ENCODE results near the gene NHERF1.

Gene NHERF1

DNA sequence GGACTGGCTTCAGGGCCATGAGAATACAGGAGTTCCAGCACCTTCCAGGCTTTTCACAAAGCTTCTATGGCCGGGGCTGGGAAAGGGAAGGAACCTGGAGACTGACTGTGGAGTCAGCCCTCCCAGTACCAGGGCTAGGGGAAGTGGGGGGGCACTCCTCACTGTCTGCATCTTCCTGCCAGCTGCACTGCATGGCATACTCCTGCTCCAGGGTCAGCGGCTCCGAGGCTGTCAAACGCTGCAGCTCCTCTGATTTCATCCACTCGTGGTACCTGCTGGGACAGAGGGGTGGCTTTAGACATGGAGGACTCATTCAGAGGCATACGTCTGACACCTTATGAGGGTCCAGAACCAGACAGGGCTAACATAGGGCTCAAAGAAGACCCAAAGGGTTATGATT, 25.0 kb downstream of the NHERF1 start:
- TF ChIP-seq EGR1 (IDR thresholded peaks at IDR 0.05) (no peak), YY1 (IDR thresholded peaks at IDR 0.05; ENCODE audit: low read depth) (no peak), TAF1 (IDR thresholded peaks at IDR 0.05; ENCODE audit: low read depth) (no peak), TEAD4 (IDR thresholded peaks at IDR 0.05) (no peak), CEBPB (IDR thresholded peaks at IDR 0.05) (no peak), FOXM1 (IDR thresholded peaks at IDR 0.05; ENCODE audit: borderline replicate concordance, low read depth) (no peak)
- TF ChIP-seq, protein P1, sequence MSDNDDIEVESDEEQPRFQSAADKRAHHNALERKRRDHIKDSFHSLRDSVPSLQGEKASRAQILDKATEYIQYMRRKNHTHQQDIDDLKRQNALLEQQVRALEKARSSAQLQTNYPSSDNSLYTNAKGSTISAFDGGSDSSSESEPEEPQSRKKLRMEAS (IDR thresholded peaks at IDR 0.05) = no peak
- TF ChIP-seq, protein P2, sequence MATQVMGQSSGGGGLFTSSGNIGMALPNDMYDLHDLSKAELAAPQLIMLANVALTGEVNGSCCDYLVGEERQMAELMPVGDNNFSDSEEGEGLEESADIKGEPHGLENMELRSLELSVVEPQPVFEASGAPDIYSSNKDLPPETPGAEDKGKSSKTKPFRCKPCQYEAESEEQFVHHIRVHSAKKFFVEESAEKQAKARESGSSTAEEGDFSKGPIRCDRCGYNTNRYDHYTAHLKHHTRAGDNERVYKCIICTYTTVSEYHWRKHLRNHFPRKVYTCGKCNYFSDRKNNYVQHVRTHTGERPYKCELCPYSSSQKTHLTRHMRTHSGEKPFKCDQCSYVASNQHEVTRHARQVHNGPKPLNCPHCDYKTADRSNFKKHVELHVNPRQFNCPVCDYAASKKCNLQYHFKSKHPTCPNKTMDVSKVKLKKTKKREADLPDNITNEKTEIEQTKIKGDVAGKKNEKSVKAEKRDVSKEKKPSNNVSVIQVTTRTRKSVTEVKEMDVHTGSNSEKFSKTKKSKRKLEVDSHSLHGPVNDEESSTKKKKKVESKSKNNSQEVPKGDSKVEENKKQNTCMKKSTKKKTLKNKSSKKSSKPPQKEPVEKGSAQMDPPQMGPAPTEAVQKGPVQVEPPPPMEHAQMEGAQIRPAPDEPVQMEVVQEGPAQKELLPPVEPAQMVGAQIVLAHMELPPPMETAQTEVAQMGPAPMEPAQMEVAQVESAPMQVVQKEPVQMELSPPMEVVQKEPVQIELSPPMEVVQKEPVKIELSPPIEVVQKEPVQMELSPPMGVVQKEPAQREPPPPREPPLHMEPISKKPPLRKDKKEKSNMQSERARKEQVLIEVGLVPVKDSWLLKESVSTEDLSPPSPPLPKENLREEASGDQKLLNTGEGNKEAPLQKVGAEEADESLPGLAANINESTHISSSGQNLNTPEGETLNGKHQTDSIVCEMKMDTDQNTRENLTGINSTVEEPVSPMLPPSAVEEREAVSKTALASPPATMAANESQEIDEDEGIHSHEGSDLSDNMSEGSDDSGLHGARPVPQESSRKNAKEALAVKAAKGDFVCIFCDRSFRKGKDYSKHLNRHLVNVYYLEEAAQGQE (IDR thresholded peaks at IDR 0.05; ENCODE audit: low read depth) = no peak

DNA sequence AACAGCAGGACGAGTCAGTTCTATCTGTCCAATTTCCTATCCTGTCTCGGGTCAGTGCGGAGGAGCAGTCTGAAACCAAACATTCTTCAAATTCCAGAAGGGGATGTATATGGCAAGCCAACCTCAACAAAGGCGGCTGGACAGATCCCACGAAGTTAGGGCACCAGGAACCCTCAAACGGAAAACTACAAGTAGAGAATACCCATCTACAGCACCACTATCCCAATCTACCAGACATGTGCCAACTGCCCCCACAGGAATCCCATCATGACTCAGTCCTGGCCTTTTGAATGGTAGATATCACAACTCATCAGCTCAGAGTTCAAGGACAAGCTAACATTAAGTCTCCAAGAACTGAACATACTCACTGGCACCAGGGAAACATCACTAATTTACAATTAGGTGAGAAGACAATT, 25.5 kb downstream of the NHERF1 start:
- TF ChIP-seq EGR1 (IDR thresholded peaks at IDR 0.05) (no peak), ZBTB7A (IDR thresholded peaks at IDR 0.05; ENCODE audit: low read depth) (no peak), CEBPB (IDR thresholded peaks at IDR 0.05) (no peak)
- TF ChIP-seq, protein P1 (IDR thresholded peaks at IDR 0.05) = no peak
- TF ChIP-seq, protein P2 (IDR thresholded peaks at IDR 0.05; ENCODE audit: low read depth) = no peak

DNA sequence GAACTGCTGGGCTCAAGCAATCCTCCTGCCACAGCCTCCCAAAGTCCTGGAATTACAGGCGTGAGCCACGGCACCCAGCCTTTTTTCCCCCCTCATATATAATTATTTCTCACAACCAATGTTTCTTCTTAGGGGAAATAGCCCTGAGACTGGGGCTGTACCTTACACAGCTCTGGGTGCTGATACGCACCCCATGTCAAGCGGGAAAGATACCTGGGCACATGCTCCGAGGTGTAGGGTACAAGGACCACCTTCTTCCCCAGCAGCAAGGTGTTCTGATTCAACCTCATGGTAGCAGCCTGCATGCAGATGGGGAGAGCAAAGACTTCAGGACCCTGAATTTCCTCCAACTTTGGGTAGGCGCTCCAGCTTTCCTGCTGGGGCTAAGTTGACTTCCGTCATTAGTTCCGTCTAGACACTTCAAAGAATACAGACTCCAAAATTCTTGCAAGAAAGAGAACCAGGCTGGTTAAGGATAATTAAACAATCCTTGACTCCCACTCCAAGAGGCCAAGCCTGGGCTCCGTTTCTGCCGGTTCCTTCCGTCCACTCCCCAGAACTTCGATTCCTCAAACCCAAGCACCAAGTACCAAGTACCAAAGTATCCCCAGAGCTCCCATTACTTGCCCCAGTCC, 27.1 kb downstream of the NHERF1 start:
- TF ChIP-seq CREB1 (IDR thresholded peaks at IDR 0.05; ENCODE audit: low read depth) = no peak
- no peak for TF ChIP-seq YY1 (IDR thresholded peaks at IDR 0.05; ENCODE audit: low read depth)
- no peak for TF ChIP-seq ZBTB7A (IDR thresholded peaks at IDR 0.05; ENCODE audit: low read depth)
- TF ChIP-seq, protein P3, sequence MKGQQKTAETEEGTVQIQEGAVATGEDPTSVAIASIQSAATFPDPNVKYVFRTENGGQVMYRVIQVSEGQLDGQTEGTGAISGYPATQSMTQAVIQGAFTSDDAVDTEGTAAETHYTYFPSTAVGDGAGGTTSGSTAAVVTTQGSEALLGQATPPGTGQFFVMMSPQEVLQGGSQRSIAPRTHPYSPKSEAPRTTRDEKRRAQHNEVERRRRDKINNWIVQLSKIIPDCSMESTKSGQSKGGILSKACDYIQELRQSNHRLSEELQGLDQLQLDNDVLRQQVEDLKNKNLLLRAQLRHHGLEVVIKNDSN (IDR thresholded peaks at IDR 0.05) = no peak
- TF ChIP-seq TEAD4 (IDR thresholded peaks at IDR 0.05) = no peak
- TF ChIP-seq, protein P1 (IDR thresholded peaks at IDR 0.05) = no peak
- TF ChIP-seq NFIC (IDR thresholded peaks at IDR 0.05) = no peak
- TF ChIP-seq EP300 (IDR thresholded peaks at IDR 0.05; ENCODE audit: borderline replicate concordance) = no peak
- no peak for TF ChIP-seq EGR1 (IDR thresholded peaks at IDR 0.05)
- TF ChIP-seq TCF12 (IDR thresholded peaks at IDR 0.05; ENCODE audit: low read depth) = no peak
- no peak for TF ChIP-seq FOXM1 (IDR thresholded peaks at IDR 0.05; ENCODE audit: borderline replicate concordance, low read depth)
- TF ChIP-seq, protein P2 (IDR thresholded peaks at IDR 0.05; ENCODE audit: low read depth) = no peak
- TF ChIP-seq TAF1 (IDR thresholded peaks at IDR 0.05; ENCODE audit: low read depth) = no peak
- TF ChIP-seq RAD21 (IDR thresholded peaks at IDR 0.05; ENCODE audit: low read depth) = no peak

DNA sequence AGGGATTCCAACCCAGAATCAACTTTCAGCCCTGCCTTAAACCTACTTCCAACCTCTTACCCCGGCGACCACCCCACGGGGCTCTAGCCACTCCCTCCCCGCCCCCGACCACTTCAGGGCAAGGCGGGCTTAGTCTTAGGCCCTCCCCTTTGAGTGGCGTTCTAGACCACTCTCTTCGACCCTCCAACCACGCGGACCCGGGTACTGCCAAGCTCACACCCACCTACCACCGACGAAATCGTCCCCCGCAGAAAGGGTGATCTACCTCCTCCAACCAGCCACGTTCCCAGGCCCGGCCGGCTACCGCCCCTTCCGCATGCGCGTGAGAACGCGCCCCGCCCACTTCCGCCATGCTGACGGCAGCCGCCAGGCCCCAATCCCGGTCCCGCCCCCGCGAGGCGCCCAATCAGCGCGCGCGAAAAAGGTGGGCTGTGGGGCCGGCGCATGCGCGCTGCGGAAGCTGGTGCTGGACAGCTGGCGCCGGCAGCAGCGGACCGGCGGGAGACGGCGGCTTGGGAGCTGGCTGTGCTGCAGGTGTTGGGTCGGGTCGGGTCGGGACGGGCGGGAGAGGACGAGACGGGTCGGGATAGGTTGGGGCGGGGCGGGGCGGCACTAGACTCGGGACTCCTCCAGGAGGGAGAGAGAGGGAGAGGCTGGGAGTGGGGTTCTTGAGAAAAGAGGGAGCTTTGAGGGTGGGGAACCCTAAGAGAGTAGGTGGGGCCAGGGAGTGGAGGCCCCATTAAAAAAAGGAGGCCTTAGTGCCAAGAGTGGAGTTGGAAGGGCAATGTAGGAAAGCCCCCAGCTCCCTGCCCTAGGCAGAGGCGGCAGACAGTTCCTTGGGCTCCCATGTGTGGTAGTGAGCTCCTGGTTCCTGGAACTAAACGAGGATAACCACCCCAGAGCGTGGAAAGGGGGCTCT, 27.9 kb downstream of the NHERF1 start, which contains the start of gene NAT9:
TSS of gene NAT9 (minus strand) at position 302 of the 919 bp plus-strand sequence. CDS start 647 bp downstream, outside the sequence.
- TF ChIP-seq EGR1 (IDR thresholded peaks at IDR 0.05) = 0 out of 2 replicates have a peak, but pooled peaks have one; percentile 61
- peak; percentile 96 for TF ChIP-seq ZBTB7A (IDR thresholded peaks at IDR 0.05; ENCODE audit: low read depth)
- TF ChIP-seq CREB1 (IDR thresholded peaks at IDR 0.05; ENCODE audit: low read depth) = peak; percentile 78
- TF ChIP-seq, protein P3 (IDR thresholded peaks at IDR 0.05) = 0 out of 2 replicates have a peak, but pooled peaks have one; percentile 49
- TF ChIP-seq TAF1 (IDR thresholded peaks at IDR 0.05; ENCODE audit: low read depth) = peak; percentile 83
- TF ChIP-seq TEAD4 (IDR thresholded peaks at IDR 0.05) = no peak; the same call in none of the 2 replicates
- no peak for TF ChIP-seq CEBPB (IDR thresholded peaks at IDR 0.05)
- TF ChIP-seq TCF12 (IDR thresholded peaks at IDR 0.05; ENCODE audit: low read depth) = 0 out of 2 replicates have a peak, but pooled peaks have one; percentile 41
- TF ChIP-seq FOXM1 (IDR thresholded peaks at IDR 0.05; ENCODE audit: borderline replicate concordance, low read depth) = no peak
- TF ChIP-seq, protein P2 (IDR thresholded peaks at IDR 0.05; ENCODE audit: low read depth) = peak; percentile 67
- no peak for TF ChIP-seq NFIC (IDR thresholded peaks at IDR 0.05)
- TF ChIP-seq RAD21 (IDR thresholded peaks at IDR 0.05; ENCODE audit: low read depth) = no peak
- peak; percentile 10; the same call in 1 of the 2 replicates for TF ChIP-seq EP300 (IDR thresholded peaks at IDR 0.05; ENCODE audit: borderline replicate concordance)
- TF ChIP-seq, protein P1 (IDR thresholded peaks at IDR 0.05) = peak; percentile 93
- TF ChIP-seq YY1 (IDR thresholded peaks at IDR 0.05; ENCODE audit: low read depth) = peak; percentile 38; the same call in 1 of the 2 replicates
